HepG2 (cell line): ENCODE results near the gene VPS26B. TPM values are rescaled to one million over a fixed set of nuclear protein-coding genes. Genes with fewer than 3 reads are reported as not detected.

Source experiments
- ATAC-seq: fragments of 200-7000 bp; cut with Tn5 transposase; 3 replicates; pipeline ENCODE4 v1.9.1; 2020; ENCODE audit warnings: mild to moderate bottlenecking, moderate library complexity
- BruUV-seq: library from RNA; stranded (reverse); fragments of 400-500 nt; replicated peaks from 2 replicates; lab custom pipeline; 2021; lab: Mats Ljungman, UMichigan
- CTCF ChIA-PET: fragments of 300-600 bp; formaldehyde crosslinking; extraction: SDS; loops from one replicate; lab custom pipeline; 2021; ENCODE audit warnings: low total read pairs, inconsistent platforms, low intra/inter-chr PET ratio; lab: Yijun Ruan, JAX
- POLR2A ChIA-PET: fragments of 350-600 bp; sonication (Branson Sonifier 250); formaldehyde crosslinking; loops from one replicate; lab custom pipeline; 2020; ENCODE audit warnings: antibody characterized with exemption, inconsistent platforms; lab: Yijun Ruan, JAX
- DNase-seq: peaks from one replicate; pipeline ENCODE4 v3.0.0-alpha.2; 2015; ENCODE audit warnings: low spot score
- FAIRE-seq: peaks from 3 replicates; lab custom pipeline; 2011; peaks lifted over from hg19 to GRCh38; lab: Jason Lieb, UNC
- H2AFZ ChIP-seq: one replicate; pipeline ENCODE4 v1.6.1; 2011; ENCODE audit warnings: low read length, inconsistent platforms
- H3K27ac ChIP-seq: fragments of 300-600 bp; 3 replicates; pipeline ENCODE4 v1.8.0; 2011; ENCODE audit warnings: mixed run types, mild to moderate bottlenecking, mixed read lengths, low read length, inconsistent platforms; ENCODE audit not compliant: insufficient read depth; ENCODE audit errors: extremely low read length
- H3K27me3 ChIP-seq, 2 experiments: fragments of 200-600 bp in 1 of 2; 2 replicates in 1 of 2; 3 replicates in 1 of 2; pipeline versions ENCODE4 v1.6.0 to v1.8.0; 2011; ENCODE audit warnings: low read length in 2 of 2, mild to moderate bottlenecking in 2 of 2, moderate library complexity in 2 of 2, inconsistent platforms in 1 of 2; ENCODE audit not compliant: insufficient read depth in 2 of 2, control insufficient read depth in 1 of 2
- H3K36me3 ChIP-seq, 2 experiments: fragments of 200-600 bp in 1 of 2; replicated peaks in 1 of 2; 2 replicates in 1 of 2; 3 replicates in 1 of 2; pipeline versions ENCODE4 v1.5.1 to v1.8.0; 2011; ENCODE audit warnings: low read length in 2 of 2, inconsistent platforms in 1 of 2; ENCODE audit not compliant: insufficient read depth in 2 of 2, control insufficient read depth in 1 of 2
- H3K4me1 ChIP-seq: 2 replicates; pipeline ENCODE4 v1.5.1; 2012; ENCODE audit warnings: low read length, inconsistent platforms; ENCODE audit not compliant: insufficient read depth
- H3K4me2 ChIP-seq: 2 replicates; pipeline ENCODE4 v1.6.0; 2011; ENCODE audit warnings: low read depth, low read length, inconsistent platforms
- H3K4me3 ChIP-seq, 3 experiments: fragments of 200-600 bp in 1 of 3; sonication (generic), shearing (Covaris generic) in 1 of 3; replicated peaks in 1 of 3; 2 replicates each; pipeline ENCODE4 v1.5.1; 2011 to 2016; ENCODE audit warnings: low read length in 3 of 3, inconsistent platforms in 2 of 3, low read depth in 2 of 3, mild to moderate bottlenecking in 2 of 3, control low read depth in 1 of 3, mixed read lengths in 1 of 3; ENCODE audit not compliant: insufficient read depth in 1 of 3
- H3K79me2 ChIP-seq: one replicate; pipeline ENCODE4 v1.6.1; 2011; ENCODE audit warnings: low read length, inconsistent platforms; ENCODE audit not compliant: insufficient read depth
- H3K9ac ChIP-seq: 2 replicates; pipeline ENCODE4 v1.6.0; 2011; ENCODE audit warnings: mild to moderate bottlenecking, low read depth, low read length, inconsistent platforms; ENCODE audit not compliant: insufficient read depth
- H3K9me3 ChIP-seq: 2 replicates; pipeline ENCODE4 v1.5.1; 2012; ENCODE audit warnings: mild to moderate bottlenecking, low read length
- H4K20me1 ChIP-seq: 2 replicates; pipeline ENCODE4 v1.6.0; 2011; ENCODE audit warnings: inconsistent platforms, mild to moderate bottlenecking, low read length, moderate library complexity; ENCODE audit not compliant: insufficient read depth
- ATRX ChIP-seq: sonication (generic); formaldehyde crosslinking; IDR thresholded peaks from 2 replicates; pipeline ENCODE4 v1.4.0; 2020; ENCODE audit warnings: missing genetic modification reagents, borderline replicate concordance
- MAF1 ChIP-seq: sonication (generic); formaldehyde crosslinking; IDR thresholded peaks from 2 replicates; pipeline ENCODE4 v1.5.0; 2020; ENCODE audit warnings: missing genetic modification reagents, borderline replicate concordance
- MIER2 ChIP-seq: IDR thresholded peaks from 2 replicates; pipeline ENCODE4 v1.6.1; 2016; ENCODE audit warnings: missing biosample characterization, missing genetic modification reagents
- NFRKB ChIP-seq: fragments of 450-650 bp; IDR thresholded peaks from 2 replicates; pipeline ENCODE4 v1.6.1; 2017
- NR1H2 ChIP-seq: sonication (generic); formaldehyde crosslinking; IDR thresholded peaks from 2 replicates; pipeline ENCODE4 v1.8.1; 2022; ENCODE audit warnings: low read depth, missing genetic modification reagents, borderline replicate concordance
- REPIN1 ChIP-seq: sonication (generic); formaldehyde crosslinking; IDR thresholded peaks from 2 replicates; pipeline ENCODE4 v1.8.0; 2022; ENCODE audit warnings: missing genetic modification reagents, low read depth, mild to moderate bottlenecking, borderline replicate concordance
- SMYD3 ChIP-seq: sonication (generic); formaldehyde crosslinking; IDR thresholded peaks from 2 replicates; pipeline ENCODE4 v1.8.1; 2023; ENCODE audit warnings: mild to moderate bottlenecking, missing genetic modification reagents
- SRSF1 ChIP-seq: fragments of 200-400 bp; formaldehyde crosslinking; optimal IDR thresholded peaks from 2 replicates; pipeline ENCODE3; 2017; ENCODE audit warnings: mild to moderate bottlenecking, low read depth, low read length, moderate library complexity
- TARDBP ChIP-seq: sonication (generic); formaldehyde crosslinking; IDR thresholded peaks from 2 replicates; pipeline ENCODE4 v1.8.0; 2022; ENCODE audit warnings: mild to moderate bottlenecking, missing genetic modification reagents
- TCF7L2 ChIP-seq: IDR thresholded peaks from 2 replicates; pipeline ENCODE4 v1.6.1; 2011; ENCODE audit warnings: mild to moderate bottlenecking, low read depth, low read length, moderate library complexity
- TEAD3 ChIP-seq: optimal IDR thresholded peaks from 2 replicates; pipeline ENCODE3; 2016; ENCODE audit warnings: borderline replicate concordance
- ZNF672 ChIP-seq: sonication (generic); formaldehyde crosslinking; IDR thresholded peaks from 2 replicates; pipeline ENCODE4 v1.8.1; 2022; ENCODE audit warnings: missing genetic modification reagents
- WGBS: methylation state at CpG from one replicate; pipeline ENCODE4 v1.1.6; 2017; ENCODE audit warnings: low lambda C conversion rate; 5-methylcytosine and 5-hydroxymethylcytosine counted together
- in situ Hi-C: cut with HindIII; loops from 2 replicates; pipeline ENCODE4 v1.10.0; 2017; ENCODE audit warnings: low pct_unique_long_range_greater_than_20kb; ENCODE audit not compliant: extremely low pct_ligation_motif_present
- intact Hi-C: fragments of 100-400 bp; cut with micrococcal nuclease; formaldehyde crosslinking; loops from one replicate; pipeline ENCODE4 v1.10.0; 2022; ENCODE audit not compliant: unreplicated experiment
- polyA plus RNA-seq, 8 experiments: library from polyadenylated mRNA; depleted of rRNA in 3 of 8; stranded (reverse) in 7 of 8; unstranded in 1 of 8; fragments of >200 nt; fragmentation: Illumina TruSeq in 4 of 8; extraction: Trizol in 4 of 8; gene quantifications; 2 replicates each; pipeline versions ENCODE4 v1.2.1 to v1.2.3, GENCODE V29; 2011 to 2016; ENCODE audit warnings: low read depth in 4 of 8, missing spikeins in 1 of 8, mixed read lengths in 1 of 8; ENCODE audit not compliant: insufficient read depth in 1 of 8
- total RNA-seq, 5 experiments: library from RNA; depleted of rRNA; stranded (reverse); fragments of >200 nt; fragmentation: Illumina TruSeq; extraction: Trizol; gene quantifications; 2 replicates each; pipeline ENCODE4 v1.2.3, GENCODE V29; 2016; ENCODE audit warnings: low read depth in 1 of 5
- TF ChIP-seq, protein P1 (sequence below): sonication (generic); formaldehyde crosslinking; IDR thresholded peaks from 2 replicates; pipeline ENCODE4 v1.5.0; 2020; ENCODE audit warnings: mild to moderate bottlenecking, missing genetic modification reagents
- TF ChIP-seq, protein P2 (sequence below): sonication (generic); formaldehyde crosslinking; IDR thresholded peaks from 2 replicates; pipeline ENCODE4 v1.9.0; 2021; ENCODE audit warnings: missing genetic modification reagents, borderline replicate concordance
- TF ChIP-seq, protein P3 (sequence below): sonication (generic); formaldehyde crosslinking; IDR thresholded peaks from 2 replicates; pipeline ENCODE4 v1.4.0; 2020; ENCODE audit warnings: missing genetic modification reagents, borderline replicate concordance
- TF ChIP-seq, protein P4 (sequence below): sonication (generic); formaldehyde crosslinking; IDR thresholded peaks from 2 replicates; pipeline ENCODE4 v1.8.0; 2022; ENCODE audit warnings: mild to moderate bottlenecking, missing genetic modification reagents, borderline replicate concordance

Gene VPS26B
- total and polyA plus RNA-seq, 2 of the 13 experiments (the other 11 are each of a cell fraction or from before 2014, with no cell fraction given): 20.2 to 23.2 TPM

DNA sequence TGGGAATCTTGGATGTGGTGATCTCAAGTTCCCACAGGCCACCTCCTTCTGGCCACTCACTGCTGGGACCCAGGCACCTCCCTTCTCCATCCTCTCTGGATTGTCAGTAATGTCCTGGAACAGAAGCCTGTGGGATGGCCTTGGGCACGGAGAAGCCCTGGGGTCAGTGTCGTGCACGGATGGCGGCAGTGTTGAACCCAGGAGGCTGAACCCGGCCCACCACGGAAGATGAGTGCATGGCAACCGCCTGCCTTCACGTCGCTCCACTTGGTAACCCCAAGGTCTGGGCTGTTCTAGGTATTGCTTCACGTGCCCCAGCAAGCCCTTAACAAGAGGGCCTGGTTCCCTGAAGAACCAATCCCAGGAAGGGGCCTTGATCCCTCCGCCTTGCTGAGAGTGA lies 21.6 kb downstream of the VPS26B start:
- FAIRE-seq: no peak
- TF ChIP-seq, protein P1, sequence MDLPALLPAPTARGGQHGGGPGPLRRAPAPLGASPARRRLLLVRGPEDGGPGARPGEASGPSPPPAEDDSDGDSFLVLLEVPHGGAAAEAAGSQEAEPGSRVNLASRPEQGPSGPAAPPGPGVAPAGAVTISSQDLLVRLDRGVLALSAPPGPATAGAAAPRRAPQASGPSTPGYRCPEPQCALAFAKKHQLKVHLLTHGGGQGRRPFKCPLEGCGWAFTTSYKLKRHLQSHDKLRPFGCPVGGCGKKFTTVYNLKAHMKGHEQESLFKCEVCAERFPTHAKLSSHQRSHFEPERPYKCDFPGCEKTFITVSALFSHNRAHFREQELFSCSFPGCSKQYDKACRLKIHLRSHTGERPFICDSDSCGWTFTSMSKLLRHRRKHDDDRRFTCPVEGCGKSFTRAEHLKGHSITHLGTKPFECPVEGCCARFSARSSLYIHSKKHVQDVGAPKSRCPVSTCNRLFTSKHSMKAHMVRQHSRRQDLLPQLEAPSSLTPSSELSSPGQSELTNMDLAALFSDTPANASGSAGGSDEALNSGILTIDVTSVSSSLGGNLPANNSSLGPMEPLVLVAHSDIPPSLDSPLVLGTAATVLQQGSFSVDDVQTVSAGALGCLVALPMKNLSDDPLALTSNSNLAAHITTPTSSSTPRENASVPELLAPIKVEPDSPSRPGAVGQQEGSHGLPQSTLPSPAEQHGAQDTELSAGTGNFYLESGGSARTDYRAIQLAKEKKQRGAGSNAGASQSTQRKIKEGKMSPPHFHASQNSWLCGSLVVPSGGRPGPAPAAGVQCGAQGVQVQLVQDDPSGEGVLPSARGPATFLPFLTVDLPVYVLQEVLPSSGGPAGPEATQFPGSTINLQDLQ (CRISPR knock-in tag): no peak
- no peak for TF ChIP-seq SMYD3
- no peak for TF ChIP-seq NR1H2 (CRISPR knock-in tag)
- no peak for TF ChIP-seq TCF7L2
- TF ChIP-seq ZNF672 (CRISPR knock-in tag): no peak
- TF ChIP-seq, protein P2, sequence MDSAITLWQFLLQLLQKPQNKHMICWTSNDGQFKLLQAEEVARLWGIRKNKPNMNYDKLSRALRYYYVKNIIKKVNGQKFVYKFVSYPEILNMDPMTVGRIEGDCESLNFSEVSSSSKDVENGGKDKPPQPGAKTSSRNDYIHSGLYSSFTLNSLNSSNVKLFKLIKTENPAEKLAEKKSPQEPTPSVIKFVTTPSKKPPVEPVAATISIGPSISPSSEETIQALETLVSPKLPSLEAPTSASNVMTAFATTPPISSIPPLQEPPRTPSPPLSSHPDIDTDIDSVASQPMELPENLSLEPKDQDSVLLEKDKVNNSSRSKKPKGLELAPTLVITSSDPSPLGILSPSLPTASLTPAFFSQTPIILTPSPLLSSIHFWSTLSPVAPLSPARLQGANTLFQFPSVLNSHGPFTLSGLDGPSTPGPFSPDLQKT: no peak
- TF ChIP-seq, protein P3, sequence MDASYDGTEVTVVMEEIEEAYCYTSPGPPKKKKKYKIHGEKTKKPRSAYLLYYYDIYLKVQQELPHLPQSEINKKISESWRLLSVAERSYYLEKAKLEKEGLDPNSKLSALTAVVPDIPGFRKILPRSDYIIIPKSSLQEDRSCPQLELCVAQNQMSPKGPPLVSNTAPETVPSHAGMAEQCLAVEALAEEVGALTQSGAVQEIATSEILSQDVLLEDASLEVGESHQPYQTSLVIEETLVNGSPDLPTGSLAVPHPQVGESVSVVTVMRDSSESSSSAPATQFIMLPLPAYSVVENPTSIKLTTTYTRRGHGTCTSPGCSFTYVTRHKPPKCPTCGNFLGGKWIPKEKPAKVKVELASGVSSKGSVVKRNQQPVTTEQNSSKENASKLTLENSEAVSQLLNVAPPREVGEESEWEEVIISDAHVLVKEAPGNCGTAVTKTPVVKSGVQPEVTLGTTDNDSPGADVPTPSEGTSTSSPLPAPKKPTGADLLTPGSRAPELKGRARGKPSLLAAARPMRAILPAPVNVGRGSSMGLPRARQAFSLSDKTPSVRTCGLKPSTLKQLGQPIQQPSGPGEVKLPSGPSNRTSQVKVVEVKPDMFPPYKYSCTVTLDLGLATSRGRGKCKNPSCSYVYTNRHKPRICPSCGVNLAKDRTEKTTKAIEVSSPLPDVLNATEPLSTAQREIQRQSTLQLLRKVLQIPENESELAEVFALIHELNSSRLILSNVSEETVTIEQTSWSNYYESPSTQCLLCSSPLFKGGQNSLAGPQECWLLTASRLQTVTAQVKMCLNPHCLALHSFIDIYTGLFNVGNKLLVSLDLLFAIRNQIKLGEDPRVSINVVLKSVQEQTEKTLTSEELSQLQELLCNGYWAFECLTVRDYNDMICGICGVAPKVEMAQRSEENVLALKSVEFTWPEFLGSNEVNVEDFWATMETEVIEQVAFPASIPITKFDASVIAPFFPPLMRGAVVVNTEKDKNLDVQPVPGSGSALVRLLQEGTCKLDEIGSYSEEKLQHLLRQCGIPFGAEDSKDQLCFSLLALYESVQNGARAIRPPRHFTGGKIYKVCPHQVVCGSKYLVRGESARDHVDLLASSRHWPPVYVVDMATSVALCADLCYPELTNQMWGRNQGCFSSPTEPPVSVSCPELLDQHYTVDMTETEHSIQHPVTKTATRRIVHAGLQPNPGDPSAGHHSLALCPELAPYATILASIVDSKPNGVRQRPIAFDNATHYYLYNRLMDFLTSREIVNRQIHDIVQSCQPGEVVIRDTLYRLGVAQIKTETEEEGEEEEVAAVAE (CRISPR knock-in tag): no peak
- TF ChIP-seq SRSF1: no peak
- TF ChIP-seq MIER2 (CRISPR knock-in tag): no peak
- no peak for TF ChIP-seq TEAD3 (CRISPR knock-in tag)
- TF ChIP-seq ATRX (CRISPR knock-in tag): no peak
- no peak for TF ChIP-seq MAF1 (CRISPR knock-in tag)
- TF ChIP-seq, protein P4, sequence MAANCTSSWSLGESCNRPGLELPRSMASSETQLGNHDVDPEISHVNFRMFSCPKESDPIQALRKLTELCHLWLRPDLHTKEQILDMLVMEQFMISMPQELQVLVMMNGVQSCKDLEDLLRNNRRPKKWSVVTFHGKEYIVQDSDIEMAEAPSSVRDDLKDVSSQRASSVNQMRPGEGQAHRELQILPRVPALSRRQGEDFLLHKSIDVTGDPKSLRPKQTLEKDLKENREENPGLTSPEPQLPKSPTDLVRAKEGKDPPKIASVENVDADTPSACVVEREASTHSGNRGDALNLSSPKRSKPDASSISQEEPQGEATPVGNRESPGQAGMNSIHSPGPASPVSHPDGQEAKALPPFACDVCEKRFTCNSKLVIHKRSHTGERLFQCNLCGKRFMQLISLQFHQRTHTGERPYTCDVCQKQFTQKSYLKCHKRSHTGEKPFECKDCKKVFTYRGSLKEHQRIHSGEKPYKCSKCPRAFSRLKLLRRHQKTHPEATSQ (CRISPR knock-in tag): no peak
- no peak for TF ChIP-seq NFRKB
- no peak for TF ChIP-seq TARDBP (CRISPR knock-in tag)
- no peak for TF ChIP-seq REPIN1 (CRISPR knock-in tag)

More for the DNA sequence above, 21.6 kb downstream of the VPS26B start:
- H3K36me3 ChIP-seq: peaks cover 11 to 52% of the 10 kb centered on the region in 2 experiments
- H3K79me2 ChIP-seq: no peaks in the 10 kb centered on the region
- H3K27ac ChIP-seq: no peak overlapping the region
- no peak for ATAC-seq
- no peaks in the 10 kb centered on the region for H4K20me1 ChIP-seq
- ChIA-PET CTCF (interaction anchor here (3.2 kb wide), 1 partner anchor 38 kb away, joined by 15 read pairs; no protein-coding TSS in a partner anchor), POLR2A (no interaction called here)
- no peaks in the 10 kb centered on the region for H3K9me3 ChIP-seq
- no peaks in the 10 kb centered on the region for H3K4me1 ChIP-seq
- no peak overlapping the region for H2AFZ ChIP-seq
- no peak for DNase-seq
- intact Hi-C loops (no loop called here), in situ Hi-C loops (no loop called here)
- 97% methylated on average over 10 of the region's 11 CpGs for WGBS
- no peak overlapping the region for H3K9ac ChIP-seq
- no TSS peak for BruUV-seq
- H3K4me2 ChIP-seq: no peak overlapping the region
- H3K4me3 ChIP-seq: no peak overlapping the region
- H3K27me3 ChIP-seq: no peaks in the 10 kb centered on the region
